ENCODE measurements around the gene SLC22A2.

DNA sequence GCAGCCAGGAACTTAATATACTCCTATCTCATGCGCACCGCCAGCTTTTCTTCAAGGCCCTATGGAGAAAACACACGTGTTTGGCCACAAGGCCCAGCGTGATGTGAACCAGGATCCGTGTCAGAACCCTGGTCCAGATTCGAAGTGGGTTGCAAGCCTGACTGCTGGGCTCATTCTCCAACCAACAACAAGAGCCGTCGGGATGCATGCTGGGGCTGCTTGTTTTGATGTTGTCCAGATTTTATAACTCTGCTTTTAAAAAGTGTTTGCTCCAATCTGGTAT, 463 bp upstream of the SLC22A2 start:
- TF ChIP-seq ZNF214 (tag by site-specific recombination; IDR thresholded peaks at IDR 0.05; ENCODE audit: borderline replicate concordance): no peak
- no peak for TF ChIP-seq ZNF311 (tag by site-specific recombination; IDR thresholded peaks at IDR 0.05; ENCODE audit: borderline replicate concordance)
